Activated T-cell treated with anti-CD3 and anti-CD28 coated beads, Interleukin-2, amount 50 U/mL, for 24 hours (primary cell): ENCODE results near the gene KRT26.
"Not testable (repeated sequence)": the region's sequence is repeated elsewhere in the genome, so short reads cannot be mapped to it uniquely, and the experiment has no call there.

ENCODE experiments used
- DNase-seq: peaks from one replicate; pipeline ENCODE4 v3.0.0-alpha.2; 2020
- H3K27ac Mint-ChIP-seq: 2 replicates; pipeline ENCODE4 v1.8.0; 2020; ENCODE audit warnings: mild to moderate bottlenecking, mixed read lengths
- H3K27me3 Mint-ChIP-seq: 2 replicates; pipeline ENCODE4 v1.8.0; 2020; ENCODE audit warnings: mixed read lengths
- H3K36me3 Mint-ChIP-seq: 2 replicates; pipeline ENCODE4 v1.8.0; 2020; ENCODE audit warnings: low read depth, mixed read lengths
- H3K4me1 Mint-ChIP-seq: 2 replicates; pipeline ENCODE4 v1.8.0; 2020; ENCODE audit warnings: low read depth, mixed read lengths
- H3K4me3 Mint-ChIP-seq: 2 replicates; pipeline ENCODE4 v1.8.0; 2020; ENCODE audit warnings: mild to moderate bottlenecking, moderate library complexity, mixed read lengths
- H3K9me3 Mint-ChIP-seq: 2 replicates; pipeline ENCODE4 v1.8.0; 2020; ENCODE audit warnings: mixed read lengths

KRT26 gene

GRCh38 chr17:40778461-40778860 lies 6.5 kb upstream of the KRT26 start:
- Mint-ChIP-seq H3K4me3 (no peak overlapping the region), H3K36me3 (no peaks in the 10 kb centered on the region), H3K9me3 (no peaks in the 10 kb centered on the region), H3K27me3 (peaks cover 69% of the 10 kb centered on the region), H3K4me1 (peaks cover 4% of the 10 kb centered on the region), H3K27ac (no peak overlapping the region)
- no peak for DNase-seq

DNA sequence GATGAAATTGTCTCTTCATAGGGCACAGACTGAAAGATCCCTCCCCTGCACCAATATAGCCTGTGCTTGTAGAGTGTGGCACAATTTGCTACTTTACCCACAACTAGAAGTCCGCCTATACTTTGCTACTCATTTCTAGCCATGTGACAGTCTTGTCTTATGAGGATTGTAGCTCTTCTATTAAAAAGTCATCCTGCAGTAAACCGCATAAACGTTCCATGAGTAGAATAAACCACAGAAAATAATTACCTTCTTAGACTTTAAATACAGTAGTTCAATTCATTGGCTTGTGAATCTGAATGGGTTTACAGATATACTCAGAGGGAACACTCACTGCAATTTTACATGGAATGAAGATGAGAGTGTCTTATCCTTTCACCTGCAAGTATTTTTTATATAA lies 6.0 kb upstream of the KRT26 start:
- Mint-ChIP-seq H3K27ac (no peak overlapping the region), H3K9me3 (no peaks in the 10 kb centered on the region), H3K36me3 (no peaks in the 10 kb centered on the region), H3K4me1 (peaks cover 4% of the 10 kb centered on the region), H3K4me3 (no peak overlapping the region), H3K27me3 (peaks cover 70% of the 10 kb centered on the region)
- no peak for DNase-seq

GRCh38 chr17:40777459-40777858 lies 5.5 kb upstream of the KRT26 start:
- Mint-ChIP-seq H3K27ac (no peak overlapping the region), H3K4me3 (no peak overlapping the region), H3K27me3 (peaks cover 75% of the 10 kb centered on the region), H3K4me1 (peaks cover 4% of the 10 kb centered on the region), H3K9me3 (no peaks in the 10 kb centered on the region), H3K36me3 (no peaks in the 10 kb centered on the region)
- DNase-seq, result no peak

DNA sequence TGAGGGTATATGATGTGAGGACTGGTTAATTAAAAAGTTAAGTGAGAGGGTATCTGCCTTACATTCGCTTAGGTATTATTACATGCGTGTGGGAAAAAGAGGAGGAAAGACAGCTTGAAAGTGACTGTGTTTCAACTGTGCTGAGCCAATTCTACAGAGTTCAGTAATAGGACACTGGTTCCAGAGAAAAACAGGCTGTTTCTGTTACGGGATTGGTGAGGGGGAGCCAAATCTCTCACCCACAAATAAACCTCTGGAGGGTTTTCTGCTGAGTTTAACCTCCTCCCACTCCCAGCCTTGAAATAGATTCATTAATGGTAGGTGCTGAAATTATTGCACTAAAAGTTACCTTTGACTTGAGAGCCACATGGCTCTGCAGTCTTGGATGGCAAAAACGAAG lies 3.9 kb upstream of the KRT26 start:
- peaks cover 73% of the 10 kb centered on the region for H3K27me3 Mint-ChIP-seq
- DNase-seq, result no peak
- no peak overlapping the region for H3K27ac Mint-ChIP-seq
- no peak overlapping the region for H3K4me3 Mint-ChIP-seq
- H3K4me1 Mint-ChIP-seq, result peaks cover 4% of the 10 kb centered on the region
- no peaks in the 10 kb centered on the region for H3K9me3 Mint-ChIP-seq
- H3K36me3 Mint-ChIP-seq, result no peaks in the 10 kb centered on the region

GRCh38 chr17:40765657-40766056 lies 6.3 kb downstream of the KRT26 start:
- H3K27me3 Mint-ChIP-seq, result peaks cover 34% of the 10 kb centered on the region

GRCh38 chr17:40763752-40764151 lies 8.2 kb downstream of the KRT26 start:
- H3K4me1 Mint-ChIP-seq, result no peaks in the 10 kb centered on the region
- H3K27ac Mint-ChIP-seq, result no peak overlapping the region
- no peak for DNase-seq
- H3K9me3 Mint-ChIP-seq, result peaks cover 40% of the 10 kb centered on the region
- peaks cover 40% of the 10 kb centered on the region for H3K27me3 Mint-ChIP-seq
- no peaks in the 10 kb centered on the region for H3K36me3 Mint-ChIP-seq
- no peak overlapping the region for H3K4me3 Mint-ChIP-seq

More at GRCh38 chr17:40765657-40766056, 6.3 kb downstream of the KRT26 start:
- no peak overlapping the region for H3K4me3 Mint-ChIP-seq
- no peak overlapping the region for H3K27ac Mint-ChIP-seq
- no peaks in the 10 kb centered on the region for H3K36me3 Mint-ChIP-seq
- no peak for DNase-seq
- H3K4me1 Mint-ChIP-seq, result no peaks in the 10 kb centered on the region
- peaks cover 27% of the 10 kb centered on the region for H3K9me3 Mint-ChIP-seq

GRCh38 chr17:40760105-40761016 lies 11.6 kb downstream of the KRT26 start:
- peaks cover 46% of the 10 kb centered on the region for H3K9me3 Mint-ChIP-seq
- H3K27me3 Mint-ChIP-seq, result peaks cover 36% of the 10 kb centered on the region
- H3K27ac Mint-ChIP-seq, result no peak overlapping the region
- peaks cover under 1% of the 10 kb centered on the region for H3K4me1 Mint-ChIP-seq
- no peak for DNase-seq
- no peak overlapping the region for H3K4me3 Mint-ChIP-seq
- H3K36me3 Mint-ChIP-seq, result no peaks in the 10 kb centered on the region

DNA sequence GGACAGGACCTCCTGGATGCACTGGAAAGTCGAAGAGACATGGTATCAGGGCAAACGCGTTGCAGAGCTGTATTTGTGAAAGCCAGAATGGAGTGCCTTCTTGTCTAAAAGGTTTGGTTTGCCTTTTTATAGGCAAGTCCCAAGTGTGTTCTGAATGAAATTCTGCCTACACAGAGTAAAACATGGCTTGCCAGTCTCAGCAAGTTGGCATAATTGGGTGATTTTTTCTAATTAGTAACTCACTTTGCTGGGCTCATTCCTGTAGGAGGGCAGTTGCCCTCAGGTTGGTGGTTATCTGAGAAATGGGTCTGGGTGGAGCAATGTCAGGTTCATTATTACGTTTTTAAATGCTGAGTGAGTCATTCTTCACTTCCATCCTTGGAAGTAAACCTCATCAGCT lies 16.8 kb downstream of the KRT26 start, which contains the start of gene KRT25:
TSS of gene KRT25 (minus strand) at position 101 of the 400 bp plus-strand sequence. CDS start at position 41, 60 bp downstream.
- H3K9me3 Mint-ChIP-seq, result peaks cover 15% of the 10 kb centered on the region
- H3K27me3 Mint-ChIP-seq, result peaks cover 39% of the 10 kb centered on the region
- no peaks in the 10 kb centered on the region for H3K36me3 Mint-ChIP-seq
- H3K27ac Mint-ChIP-seq, result no peak within 1 kb of the TSS
- H3K4me3 Mint-ChIP-seq, result no peak within 1 kb of the TSS
- peaks cover 1% of the 10 kb centered on the region for H3K4me1 Mint-ChIP-seq
- no peak for DNase-seq

GRCh38 chr17:40753804-40754203 lies 18.2 kb downstream of the KRT26 start:
- no peak overlapping the region for H3K27ac Mint-ChIP-seq
- H3K4me1 Mint-ChIP-seq, result peaks cover 1% of the 10 kb centered on the region
- DNase-seq, result no peak
- H3K36me3 Mint-ChIP-seq, result no peaks in the 10 kb centered on the region
- no peak overlapping the region for H3K4me3 Mint-ChIP-seq
- peaks cover 36% of the 10 kb centered on the region for H3K27me3 Mint-ChIP-seq
- H3K9me3 Mint-ChIP-seq, result peaks cover 7% of the 10 kb centered on the region

- no peak for DNase-seq
- Mint-ChIP-seq H3K27ac (no peak overlapping the region), H3K4me3 (no peak overlapping the region), H3K27me3 (peaks cover 46% of the 10 kb centered on the region), H3K36me3 (no peaks in the 10 kb centered on the region), H3K4me1 (peaks cover 1% of the 10 kb centered on the region), H3K9me3 (peaks cover 3% of the 10 kb centered on the region)
Observed at GRCh38 chr17:40751065-40751464, 20.9 kb downstream of the KRT26 start.

DNA sequence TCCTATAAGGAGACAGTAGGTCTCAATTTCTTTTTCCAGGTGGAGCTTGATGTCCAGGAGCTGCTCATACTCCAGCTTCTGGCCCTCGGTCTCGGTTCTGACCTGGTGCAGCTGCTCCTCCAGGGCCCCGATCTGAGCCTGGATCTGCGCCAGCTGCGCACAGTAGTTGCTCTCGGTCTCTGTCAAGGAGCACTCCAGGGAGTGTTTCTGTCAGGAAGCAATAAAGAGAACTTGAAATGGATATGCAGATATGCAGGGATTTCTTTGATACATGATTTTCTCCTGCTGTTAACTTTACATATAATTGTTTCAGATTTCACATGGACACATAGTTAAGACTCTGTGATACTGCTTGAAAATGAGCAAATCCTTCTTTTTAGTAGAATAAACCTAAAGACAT lies 21.6 kb downstream of the KRT26 start:
- Mint-ChIP-seq H3K27ac (no peak overlapping the region), H3K9me3 (peaks cover 3% of the 10 kb centered on the region), H3K27me3 (peaks cover 49% of the 10 kb centered on the region), H3K4me3 (no peak overlapping the region), H3K36me3 (no peaks in the 10 kb centered on the region), H3K4me1 (peaks cover under 1% of the 10 kb centered on the region)
- DNase-seq, result no peak

DNA sequence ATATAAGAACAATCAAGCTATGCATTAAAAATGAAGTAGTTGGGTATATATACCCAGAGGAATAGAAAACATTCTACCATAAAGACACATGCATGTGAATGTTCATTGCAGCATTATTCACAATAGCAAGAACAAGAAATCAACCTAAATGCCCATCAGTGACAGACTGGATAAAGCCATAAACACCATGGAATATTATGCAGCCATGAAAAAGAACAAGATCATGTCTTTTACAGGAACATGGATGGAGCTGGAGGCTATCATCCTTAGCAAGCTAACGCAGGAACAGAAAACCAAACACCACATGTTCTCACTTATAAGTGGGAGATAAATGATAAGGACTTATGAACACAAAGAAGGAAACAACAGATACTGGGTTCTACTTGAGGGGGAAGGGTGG lies 23.3 kb downstream of the KRT26 start:
- H3K4me1 Mint-ChIP-seq, H3K36me3 Mint-ChIP-seq, H3K9me3 Mint-ChIP-seq, H3K27ac Mint-ChIP-seq, H3K4me3 Mint-ChIP-seq, DNase-seq: not testable (repeated sequence)
- peaks cover 58% of the 10 kb centered on the region for H3K27me3 Mint-ChIP-seq

DNA sequence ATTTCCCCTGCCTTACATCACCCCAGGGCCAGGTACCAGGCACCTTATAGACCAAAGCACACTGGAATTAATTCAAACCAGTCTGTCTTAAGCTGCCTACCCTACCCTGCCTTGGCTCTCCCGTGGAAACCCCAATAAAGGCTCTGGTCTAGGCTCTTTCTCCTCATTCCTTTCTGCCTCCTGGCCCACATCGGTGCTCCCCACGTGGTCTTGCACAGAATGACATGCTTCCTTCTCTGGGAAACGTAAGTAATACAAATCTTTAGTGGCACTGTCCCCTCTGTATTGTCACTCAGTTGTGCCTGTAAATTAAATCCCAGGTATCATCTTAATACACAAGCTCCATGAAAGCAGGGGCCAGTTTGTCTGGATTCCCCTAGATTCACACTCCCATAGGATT lies 33.4 kb downstream of the KRT26 start:
- H3K9me3 Mint-ChIP-seq, result peaks cover 3% of the 10 kb centered on the region
- peaks cover 33% of the 10 kb centered on the region for H3K27me3 Mint-ChIP-seq
- no peak overlapping the region for H3K4me3 Mint-ChIP-seq
- H3K36me3 Mint-ChIP-seq, result no peaks in the 10 kb centered on the region
- no peak for DNase-seq
- H3K27ac Mint-ChIP-seq, result no peak overlapping the region
- no peaks in the 10 kb centered on the region for H3K4me1 Mint-ChIP-seq

GRCh38 chr17:40735016-40735415 lies 37.0 kb downstream of the KRT26 start:
- no peaks in the 10 kb centered on the region for H3K9me3 Mint-ChIP-seq
- no peak for DNase-seq
- peaks cover 38% of the 10 kb centered on the region for H3K27me3 Mint-ChIP-seq
- no peak overlapping the region for H3K4me3 Mint-ChIP-seq
- no peaks in the 10 kb centered on the region for H3K4me1 Mint-ChIP-seq
- no peaks in the 10 kb centered on the region for H3K36me3 Mint-ChIP-seq
- H3K27ac Mint-ChIP-seq, result no peak overlapping the region

GRCh38 chr17:40734018-40734417 lies 38.0 kb downstream of the KRT26 start:
- no peaks in the 10 kb centered on the region for H3K9me3 Mint-ChIP-seq
- DNase-seq, result no peak
- H3K36me3 Mint-ChIP-seq, result no peaks in the 10 kb centered on the region
- H3K4me1 Mint-ChIP-seq, result no peaks in the 10 kb centered on the region
- no peak overlapping the region for H3K27ac Mint-ChIP-seq
- H3K27me3 Mint-ChIP-seq, result peaks cover 39% of the 10 kb centered on the region
- H3K4me3 Mint-ChIP-seq, result no peak overlapping the region
